Inferior parietal cortex (tissue), 1 donor: ENCODE data around the gene MYO5A.
A peak's percentile ranks its signal among the peaks of the same experiment; 100 is the strongest.

Source experiments
- DNase-seq: peaks from one replicate; pipeline ENCODE4 v3.0.0-alpha.2; 2016; ENCODE audit errors: extremely low spot score

MYO5A gene

DNA sequence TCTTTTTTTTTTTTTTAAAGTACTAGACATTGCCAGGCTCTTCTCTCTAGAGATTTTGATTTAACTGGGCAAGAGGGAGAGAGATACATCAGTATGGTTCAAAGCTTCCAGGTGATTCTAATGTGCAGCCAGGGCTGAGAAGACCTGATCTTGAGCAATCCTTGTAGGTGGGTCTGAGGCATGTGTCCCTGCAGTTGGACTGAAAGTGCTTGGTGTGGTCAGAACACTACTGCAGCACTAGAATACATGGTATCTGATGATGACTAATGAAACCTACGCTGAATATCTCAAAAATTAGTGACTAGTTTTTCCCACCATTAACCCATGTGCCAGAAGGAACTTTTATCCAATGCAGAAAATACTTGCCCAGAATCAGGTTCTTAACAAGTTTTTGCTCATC is 198.7 kb downstream of the MYO5A start:
- DNase-seq = no peak

GRCh38 chr15:52329150-52329549 is 199.5 kb downstream of the MYO5A start:
- DNase-seq = no peak

DNA sequence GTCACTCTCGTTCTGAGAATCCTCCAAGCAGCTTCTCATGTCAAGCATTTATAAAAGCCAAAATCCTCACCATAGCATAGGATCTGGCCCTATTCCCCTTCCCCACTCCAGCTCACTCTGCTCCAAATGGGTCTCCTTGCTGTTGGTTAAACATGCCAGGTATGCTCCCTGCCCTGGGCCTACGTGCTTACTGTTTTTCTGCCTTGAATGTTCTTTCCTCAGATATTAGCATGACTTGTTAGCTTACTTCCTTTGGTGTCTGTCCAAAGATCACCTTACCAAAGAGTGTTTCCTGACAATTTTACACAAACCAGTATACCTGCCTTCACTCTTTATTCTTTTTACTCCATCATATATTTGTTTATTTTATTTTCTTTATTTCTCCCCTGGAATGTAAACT is 200.0 kb downstream of the MYO5A start:
- DNase-seq = no peak

GRCh38 chr15:52326756-52327155 is 201.9 kb downstream of the MYO5A start:
- DNase-seq = peak; percentile 73

GRCh38 chr15:52324109-52324508 is 204.6 kb downstream of the MYO5A start:
- no peak for DNase-seq

DNA sequence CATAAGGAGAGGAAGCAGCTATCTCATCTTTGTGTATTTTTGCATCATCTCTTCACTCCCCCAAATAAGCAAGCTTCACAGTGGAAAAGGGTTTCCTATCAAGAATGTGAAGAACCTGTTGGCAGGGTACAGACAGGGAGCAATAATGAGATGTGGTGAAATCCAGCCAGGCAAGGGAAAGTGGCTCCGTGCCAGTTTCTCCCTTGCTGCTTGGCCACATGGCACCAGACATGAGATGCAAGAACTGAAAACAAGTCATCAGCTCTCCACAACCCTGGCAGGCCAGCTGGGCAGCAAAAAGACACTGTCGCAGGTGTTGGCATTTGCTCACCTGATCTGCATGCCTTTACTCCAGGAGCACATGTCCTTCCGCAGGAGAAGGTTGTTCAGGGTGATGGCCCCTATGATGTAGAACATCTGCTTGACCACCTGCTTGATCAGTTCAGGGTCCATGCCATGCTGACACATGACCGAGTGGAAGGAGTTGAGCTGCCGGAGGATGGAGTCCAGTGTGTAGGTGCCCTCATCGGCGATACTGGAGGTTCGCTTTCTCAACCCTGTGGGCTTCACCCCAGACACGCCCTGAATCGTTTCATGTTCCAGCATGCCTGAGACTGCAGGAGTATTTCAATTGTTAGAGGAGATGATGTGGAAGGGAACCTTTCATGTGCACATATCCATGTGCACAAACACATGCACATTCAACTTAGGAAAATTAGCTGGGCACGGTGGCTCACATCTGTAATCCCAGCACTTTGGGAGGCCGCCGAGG is 209.8 kb downstream of the MYO5A start:
- DNase-seq = no peak

GRCh38 chr15:52317688-52318087 is 211.0 kb downstream of the MYO5A start:
- DNase-seq = no peak

- no peak for DNase-seq
These were observed 211.7 kb downstream of the MYO5A start for GRCh38 chr15:52317022-52317421.

DNA sequence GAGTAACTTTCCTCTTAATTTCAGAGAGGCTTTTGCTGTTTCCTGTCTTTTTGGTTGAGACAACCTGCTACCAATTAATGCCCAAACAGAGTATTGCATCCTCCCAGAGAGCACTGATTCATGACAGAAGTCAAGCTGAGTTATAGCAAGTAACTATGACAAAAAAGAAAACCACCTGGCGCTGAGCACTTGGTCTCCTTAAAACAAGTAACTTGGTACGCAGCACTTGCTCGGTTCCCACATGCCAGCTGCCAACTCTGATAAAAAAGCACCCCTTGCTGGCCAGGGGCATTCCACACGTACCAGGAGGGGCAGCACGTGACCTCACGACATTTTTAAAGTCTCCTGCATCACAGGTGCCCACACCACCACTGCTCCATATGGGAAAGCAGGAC is 219.5 kb downstream of the MYO5A start:
- no peak for DNase-seq

DNA sequence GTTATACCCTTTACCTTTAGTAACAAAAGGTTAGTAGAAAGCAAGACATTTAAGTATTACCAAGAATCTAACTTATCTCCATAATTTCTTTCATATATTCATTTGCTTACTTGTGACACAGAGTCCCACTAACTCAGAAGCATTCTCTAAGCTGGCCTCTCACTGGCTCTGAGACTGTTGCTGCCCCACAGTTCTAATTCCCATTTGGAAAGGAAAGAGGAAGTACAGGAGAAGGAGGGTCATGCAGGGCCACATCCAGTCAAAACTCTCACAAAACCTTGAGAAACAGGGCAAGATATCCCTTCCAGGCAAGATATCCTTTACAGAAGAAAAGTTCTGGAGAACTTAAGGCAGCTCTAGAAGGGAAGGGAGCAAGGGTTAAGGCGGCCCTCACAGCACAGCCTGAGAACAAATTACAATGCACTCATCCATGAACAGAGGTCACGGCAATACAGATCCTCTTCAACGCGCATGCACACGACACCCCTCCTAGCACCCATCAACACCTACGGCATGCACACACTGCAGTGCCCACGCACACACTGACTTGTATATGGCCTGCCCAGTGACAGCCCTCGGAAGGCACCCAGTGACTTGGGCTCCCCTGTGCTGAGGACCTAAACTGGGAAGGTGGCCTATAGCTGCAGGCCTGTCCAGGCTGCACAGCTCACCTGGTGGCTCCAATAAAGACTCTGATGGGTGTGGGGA is 220.1 kb downstream of the MYO5A start:
- DNase-seq = no peak

- no peak for DNase-seq
These were observed 220.8 kb downstream of the MYO5A start for GRCh38 chr15:52307847-52308246.

DNA sequence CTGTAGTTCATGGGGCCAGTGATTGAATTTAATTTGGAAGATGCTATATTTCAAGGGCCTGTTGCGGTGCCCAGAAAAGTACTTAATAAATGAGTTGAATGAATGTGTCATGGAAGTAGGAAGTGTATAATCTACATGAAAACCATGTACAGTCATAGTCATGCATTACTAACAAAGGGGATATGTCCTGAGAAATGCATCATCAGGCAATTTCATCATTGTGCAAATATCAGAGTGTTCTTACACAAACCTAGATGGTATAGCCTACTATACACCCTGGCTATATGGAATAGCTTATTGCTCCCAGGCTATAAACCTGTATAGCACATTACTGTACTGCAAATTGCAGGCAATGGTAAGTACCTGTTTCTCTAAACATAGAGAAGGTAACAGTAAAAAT is 222.4 kb downstream of the MYO5A start:
- DNase-seq = no peak

- no peak for DNase-seq
These were observed 225.4 kb downstream of the MYO5A start for GRCh38 chr15:52303093-52303772.

DNA sequence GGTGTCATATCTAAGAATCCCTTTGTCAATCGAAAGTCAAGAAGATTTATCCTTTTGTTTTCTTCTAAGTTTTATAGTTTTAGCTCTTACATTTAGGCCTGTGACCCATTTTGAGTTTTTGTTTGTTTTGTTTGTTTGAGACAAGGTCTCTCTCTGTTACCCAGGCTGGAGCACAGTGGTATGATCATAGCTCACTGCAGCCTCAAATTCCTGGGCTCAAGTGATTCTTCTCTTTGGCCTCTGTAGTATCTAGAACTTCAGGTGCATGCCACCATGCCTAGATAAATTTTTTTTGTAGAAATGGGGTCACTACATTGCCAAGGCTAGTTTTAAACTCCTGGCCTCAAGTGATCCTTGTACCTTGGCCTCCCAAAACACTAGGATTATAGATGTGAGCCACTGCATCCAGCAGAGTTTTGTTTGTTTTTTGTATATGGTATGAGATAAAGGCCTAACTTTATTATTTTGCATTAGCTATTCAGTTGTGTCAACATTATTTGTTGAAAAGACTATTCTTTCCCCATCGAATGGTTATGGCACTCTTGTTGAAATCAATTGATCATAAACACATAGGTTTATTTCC is 227.3 kb downstream of the MYO5A start:
- DNase-seq = no peak

DNA sequence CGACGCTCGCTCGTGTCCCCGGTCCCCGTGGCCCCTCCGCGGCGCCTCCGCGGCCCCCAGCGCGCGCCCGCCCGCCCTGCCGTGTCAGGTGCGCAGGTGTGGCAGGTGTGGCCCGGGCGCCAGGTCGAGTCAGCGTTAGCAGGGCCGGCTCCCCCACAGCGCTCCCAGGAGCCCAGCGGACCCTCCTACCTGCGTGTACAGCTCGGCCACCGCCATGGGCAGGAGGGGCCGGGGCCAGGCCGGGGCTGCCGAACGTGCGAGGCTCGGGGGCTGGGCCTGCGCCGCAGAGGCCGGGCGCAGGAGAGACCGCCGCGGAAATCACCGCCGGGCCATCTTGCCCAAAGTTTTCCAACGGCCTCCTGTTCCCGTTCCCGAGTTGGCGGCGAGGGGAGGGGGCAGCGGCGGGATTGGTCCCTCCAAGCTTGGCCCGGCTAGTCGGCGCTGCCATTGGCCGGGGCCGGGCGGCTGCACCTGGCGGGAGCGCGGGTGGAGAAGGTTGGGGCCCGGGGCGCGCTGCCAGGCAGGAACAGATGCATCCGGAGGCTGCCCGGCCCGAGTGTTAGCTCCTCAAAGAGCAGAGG is 233.2 kb downstream of the MYO5A start, which contains the start of gene MYO5C:
Gene MYO5C, minus strand, starts transcription at position 384 of the 581 bp plus-strand sequence. Its CDS starts 168 bp downstream, at position 216.
- DNase-seq = no peak

- no peak for DNase-seq
These were observed 233.7 kb downstream of the MYO5A start for GRCh38 chr15:52294881-52295420.

- no peak for DNase-seq
These were observed 235.8 kb downstream of the MYO5A start for GRCh38 chr15:52292780-52293392.

GRCh38 chr15:52291204-52291603 is 237.5 kb downstream of the MYO5A start:
- DNase-seq = no peak

- no peak for DNase-seq
These were observed 237.9 kb downstream of the MYO5A start for GRCh38 chr15:52290800-52291199.

DNA sequence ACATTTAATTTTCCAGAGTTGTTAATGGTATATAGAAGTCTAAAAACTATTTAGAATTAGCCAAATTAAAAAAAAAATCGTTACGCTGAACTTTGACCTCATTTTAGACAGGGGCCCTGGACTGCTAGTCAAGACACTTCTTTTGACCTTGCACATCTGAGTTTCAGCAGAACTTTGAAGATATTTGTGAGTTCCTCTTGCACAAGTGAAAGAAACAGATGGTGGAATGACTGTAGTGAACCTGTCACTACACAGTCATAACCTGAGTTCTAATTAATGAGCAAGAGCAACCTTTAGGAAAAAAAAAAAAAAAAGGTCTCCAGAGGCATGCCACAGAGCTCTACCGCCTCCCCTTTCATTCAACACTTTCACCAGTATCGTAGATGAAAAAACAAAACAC is 238.4 kb downstream of the MYO5A start:
- no peak for DNase-seq

- DNase-seq = no peak
These were observed 239.0 kb downstream of the MYO5A start for GRCh38 chr15:52289629-52290081.
